Measurements from ENCODE around the gene PTOV1.

PTOV1 gene

GRCh38 chr19:49840736-49841249 lies 10.2 kb upstream of the PTOV1 start:
- in situ Hi-C loops (cut with MboI; ENCODE audit: low sequenced_read_pairs): no loop called here

- in situ Hi-C loops (cut with MboI; ENCODE audit: low sequenced_read_pairs): no loop called here
These were observed 7.7 kb upstream of the PTOV1 start for GRCh38 chr19:49843265-49843664.

- in situ Hi-C loops (cut with MboI; ENCODE audit: low sequenced_read_pairs): no loop called here
These were observed 6.5 kb upstream of the PTOV1 start for GRCh38 chr19:49844138-49845095.

- in situ Hi-C loops (cut with MboI; ENCODE audit: low sequenced_read_pairs): no loop called here
These were observed 5.5 kb upstream of the PTOV1 start for GRCh38 chr19:49845414-49845813.

- in situ Hi-C loops (cut with MboI; ENCODE audit: low sequenced_read_pairs): no loop called here
These were observed 4.6 kb upstream of the PTOV1 start for GRCh38 chr19:49846408-49846807.

GRCh38 chr19:49847731-49848696 lies 2.9 kb upstream of the PTOV1 start:
- in situ Hi-C loops (cut with MboI; ENCODE audit: low sequenced_read_pairs): no loop called here

GRCh38 chr19:49848938-49849337 lies 2.0 kb upstream of the PTOV1 start:
- in situ Hi-C loops (cut with MboI; ENCODE audit: low sequenced_read_pairs): no loop called here

GRCh38 chr19:49849433-49850220 lies 1.3 kb upstream of the PTOV1 start:
- in situ Hi-C loops (cut with MboI; ENCODE audit: low sequenced_read_pairs): no loop called here

- in situ Hi-C loops (cut with MboI; ENCODE audit: low sequenced_read_pairs): no loop called here
These were observed 805 bp upstream of the PTOV1 start for GRCh38 chr19:49850221-49850486.

- in situ Hi-C loops (cut with MboI; ENCODE audit: low sequenced_read_pairs): no loop called here
These were observed 699 bp downstream of the PTOV1 start for GRCh38 chr19:49851456-49852259.

GRCh38 chr19:49852631-49853126 lies 1.7 kb downstream of the PTOV1 start:
- in situ Hi-C loops (cut with MboI; ENCODE audit: low sequenced_read_pairs): no loop called here

GRCh38 chr19:49853852-49854377 lies 3.0 kb downstream of the PTOV1 start:
- in situ Hi-C loops (cut with MboI; ENCODE audit: low sequenced_read_pairs): no loop called here

- in situ Hi-C loops (cut with MboI; ENCODE audit: low sequenced_read_pairs): no loop called here
These were observed 3.7 kb downstream of the PTOV1 start for GRCh38 chr19:49854378-49855263.

GRCh38 chr19:49855277-49855675 lies 4.3 kb downstream of the PTOV1 start:
- in situ Hi-C loops (cut with MboI; ENCODE audit: low sequenced_read_pairs): no loop called here

- in situ Hi-C loops (cut with MboI; ENCODE audit: low sequenced_read_pairs): no loop called here
These were observed 5.0 kb downstream of the PTOV1 start for GRCh38 chr19:49855676-49856573.

GRCh38 chr19:49856574-49857021 lies 5.6 kb downstream of the PTOV1 start:
- in situ Hi-C loops (cut with MboI; ENCODE audit: low sequenced_read_pairs): no loop called here

GRCh38 chr19:49857061-49857837 lies 6.3 kb downstream of the PTOV1 start:
- in situ Hi-C loops (cut with MboI; ENCODE audit: low sequenced_read_pairs): no loop called here
